ENCODE results near the gene STK32B. TPM values are rescaled to one million over a fixed set of nuclear protein-coding genes. Genes with fewer than 3 reads are reported as not detected.

The STK32B gene
- total and polyA plus RNA-seq, 2 donors (not counting 3 experiments of a cell fraction or from before 2014, with no cell fraction given): 5.6 to 7.8 TPM

DNA sequence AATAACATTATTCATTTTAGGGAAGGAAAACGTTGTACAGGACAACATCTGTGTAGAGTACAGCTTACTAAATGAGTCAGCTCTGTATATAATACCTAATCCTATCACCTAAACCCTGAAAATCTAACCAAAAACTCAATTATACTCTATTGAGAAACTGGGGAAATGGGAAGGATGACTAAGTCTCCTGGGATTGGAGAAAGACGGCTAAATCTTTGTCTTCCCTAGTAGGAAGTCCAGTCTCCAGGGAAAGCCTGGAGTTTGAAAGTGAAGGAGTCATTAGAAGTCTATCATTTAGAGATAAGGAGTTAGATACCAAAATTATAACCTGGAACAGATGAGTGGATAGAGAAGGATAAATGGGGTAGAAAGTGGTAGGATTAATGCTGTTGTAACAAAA, 286.5 kb downstream of the STK32B start:
- CTCF ChIA-PET: no interaction called here

DNA sequence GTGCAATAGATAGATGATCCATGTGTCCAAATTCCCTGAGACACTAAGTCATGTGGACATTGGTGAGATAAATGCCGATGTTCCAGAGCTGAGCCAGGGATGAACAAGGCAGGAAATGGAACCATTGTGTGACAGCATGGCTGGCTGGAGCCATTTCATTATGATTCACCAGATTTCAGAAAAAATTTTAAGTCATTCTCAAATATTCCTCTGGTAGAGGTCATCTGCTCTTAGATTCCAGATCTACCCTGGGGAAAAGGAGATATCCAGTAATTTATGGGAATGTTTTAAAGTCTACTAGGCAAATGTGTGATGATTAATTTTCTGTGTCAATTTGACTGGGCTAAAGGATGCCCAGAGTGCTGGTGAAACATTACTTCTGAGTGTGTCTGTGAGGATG, 287.3 kb downstream of the STK32B start:
- no peak overlapping the region for H2AFZ ChIP-seq (ENCODE audit: low read depth, low read length)
- POLR2A ChIA-PET: no interaction called here
- H3K9me3 ChIP-seq (replicated peaks; ENCODE audit: control insufficient read depth, insufficient read depth, low read length): no peaks in the 10 kb centered on the region
- H3K9ac ChIP-seq (replicated peaks; ENCODE audit: extremely low read depth, insufficient read depth, low read length): no peak overlapping the region
- no peaks in the 10 kb centered on the region for H4K20me1 ChIP-seq (replicated peaks; ENCODE audit: control insufficient read depth, extremely low read depth, insufficient read depth, low read length)
- no peaks in the 10 kb centered on the region for H3K4me1 ChIP-seq (ENCODE audit: control insufficient read depth, extremely low read depth, insufficient read depth, low read length)
- DNase-seq (ENCODE audit: low read depth, low spot score): no peak
- H3K4me2 ChIP-seq (ENCODE audit: insufficient read depth, low read length): no peak overlapping the region
- no peak overlapping the region for H3K4me3 ChIP-seq (replicated peaks in 1 of 3; ENCODE audit: insufficient read depth in 1 of 3, low read depth in 1 of 3, low read length in 3 of 3)
- BruUV-seq (replicated peaks): no TSS peak
- no peak for FAIRE-seq
- H3K27me3 ChIP-seq (ENCODE audit: control insufficient read depth in 2 of 2, insufficient read depth in 2 of 2, low read length in 2 of 2): no peaks in the 10 kb centered on the region
- no peak overlapping the region for H3K27ac ChIP-seq (ENCODE audit: insufficient read depth, low read depth, low read length)
- no peaks in the 10 kb centered on the region for H3K36me3 ChIP-seq (ENCODE audit: control insufficient read depth in 2 of 2, extremely low read depth in 1 of 2, insufficient read depth in 2 of 2, low read length in 2 of 2)
- H3K9me1 ChIP-seq (replicated peaks; ENCODE audit: control insufficient read depth, extremely low read depth, insufficient read depth, low read length): no peaks in the 10 kb centered on the region
- TF ChIP-seq JUN (IDR thresholded peaks at IDR 0.05; ENCODE audit: borderline replicate concordance, insufficient read depth, insufficient read length, low read depth) (no peak), MYC (IDR thresholded peaks at IDR 0.05; ENCODE audit: low read depth, low read length) (no peak), FOS (IDR thresholded peaks at IDR 0.05; ENCODE audit: borderline replicate concordance, insufficient read depth, low read length) (no peak), GATA2 (IDR thresholded peaks at IDR 0.05; ENCODE audit: insufficient read depth, insufficient read length, low read depth, low read length) (no peak), EZH2 (IDR thresholded peaks at IDR 0.05; ENCODE audit: borderline replicate concordance, low read depth, low read length, severe bottlenecking) (no peak), POLR2A (IDR thresholded peaks at IDR 0.05; ENCODE audit: low read depth, low read length) (no peak), POLR2AphosphoS5 (IDR thresholded peaks at IDR 0.05; ENCODE audit: insufficient read depth, low read depth, low read length) (no peak)
- TF ChIP-seq, protein P1, sequence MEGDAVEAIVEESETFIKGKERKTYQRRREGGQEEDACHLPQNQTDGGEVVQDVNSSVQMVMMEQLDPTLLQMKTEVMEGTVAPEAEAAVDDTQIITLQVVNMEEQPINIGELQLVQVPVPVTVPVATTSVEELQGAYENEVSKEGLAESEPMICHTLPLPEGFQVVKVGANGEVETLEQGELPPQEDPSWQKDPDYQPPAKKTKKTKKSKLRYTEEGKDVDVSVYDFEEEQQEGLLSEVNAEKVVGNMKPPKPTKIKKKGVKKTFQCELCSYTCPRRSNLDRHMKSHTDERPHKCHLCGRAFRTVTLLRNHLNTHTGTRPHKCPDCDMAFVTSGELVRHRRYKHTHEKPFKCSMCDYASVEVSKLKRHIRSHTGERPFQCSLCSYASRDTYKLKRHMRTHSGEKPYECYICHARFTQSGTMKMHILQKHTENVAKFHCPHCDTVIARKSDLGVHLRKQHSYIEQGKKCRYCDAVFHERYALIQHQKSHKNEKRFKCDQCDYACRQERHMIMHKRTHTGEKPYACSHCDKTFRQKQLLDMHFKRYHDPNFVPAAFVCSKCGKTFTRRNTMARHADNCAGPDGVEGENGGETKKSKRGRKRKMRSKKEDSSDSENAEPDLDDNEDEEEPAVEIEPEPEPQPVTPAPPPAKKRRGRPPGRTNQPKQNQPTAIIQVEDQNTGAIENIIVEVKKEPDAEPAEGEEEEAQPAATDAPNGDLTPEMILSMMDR (IDR thresholded peaks at IDR 0.05; ENCODE audit: extremely low read depth in 1 of 2, insufficient read depth in 1 of 2, low read depth in 1 of 2, low read length in 2 of 2): no peak
- TF ChIP-seq, protein P2, sequence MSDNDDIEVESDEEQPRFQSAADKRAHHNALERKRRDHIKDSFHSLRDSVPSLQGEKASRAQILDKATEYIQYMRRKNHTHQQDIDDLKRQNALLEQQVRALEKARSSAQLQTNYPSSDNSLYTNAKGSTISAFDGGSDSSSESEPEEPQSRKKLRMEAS (IDR thresholded peaks at IDR 0.05; ENCODE audit: insufficient read depth, insufficient read length): no peak
- CTCF ChIA-PET: no interaction called here
- H3K79me2 ChIP-seq (ENCODE audit: control insufficient read depth, insufficient read depth, low read length): no peaks in the 10 kb centered on the region
- dilution Hi-C loops (cut with MboI; ENCODE audit: extremely low pct_ligation_motif_present, low sequenced_read_pairs): no loop called here
- intact Hi-C loops (cut with micrococcal nuclease): no loop called here

More for the DNA sequence above, 286.5 kb downstream of the STK32B start:
- no peaks in the 10 kb centered on the region for H3K9me1 ChIP-seq (replicated peaks; ENCODE audit: control insufficient read depth, extremely low read depth, insufficient read depth, low read length)
- H3K36me3 ChIP-seq (ENCODE audit: control insufficient read depth in 2 of 2, extremely low read depth in 1 of 2, insufficient read depth in 2 of 2, low read length in 2 of 2): no peaks in the 10 kb centered on the region
- H2AFZ ChIP-seq (ENCODE audit: low read depth, low read length): no peak overlapping the region
- TF ChIP-seq FOS (IDR thresholded peaks at IDR 0.05; ENCODE audit: borderline replicate concordance, insufficient read depth, low read length): peak; percentile 21
- no peak for TF ChIP-seq MYC (IDR thresholded peaks at IDR 0.05; ENCODE audit: low read depth, low read length)
- no peak overlapping the region for H3K9ac ChIP-seq (replicated peaks; ENCODE audit: extremely low read depth, insufficient read depth, low read length)
- no peak overlapping the region for H3K27ac ChIP-seq (ENCODE audit: insufficient read depth, low read depth, low read length)
- no peaks in the 10 kb centered on the region for H3K79me2 ChIP-seq (ENCODE audit: control insufficient read depth, insufficient read depth, low read length)
- no peaks in the 10 kb centered on the region for H4K20me1 ChIP-seq (replicated peaks; ENCODE audit: control insufficient read depth, extremely low read depth, insufficient read depth, low read length)
- POLR2A ChIA-PET: no interaction called here
- H3K27me3 ChIP-seq (ENCODE audit: control insufficient read depth in 2 of 2, insufficient read depth in 2 of 2, low read length in 2 of 2): no peaks in the 10 kb centered on the region
- no peak overlapping the region for H3K4me2 ChIP-seq (ENCODE audit: insufficient read depth, low read length)
- no TSS peak for BruUV-seq (replicated peaks)
- H3K4me1 ChIP-seq (ENCODE audit: control insufficient read depth, extremely low read depth, insufficient read depth, low read length): no peaks in the 10 kb centered on the region
- intact Hi-C loops (cut with micrococcal nuclease): no loop called here
- no peak for DNase-seq (ENCODE audit: low read depth, low spot score)
- no peak overlapping the region for H3K4me3 ChIP-seq (replicated peaks in 1 of 3; ENCODE audit: insufficient read depth in 1 of 3, low read depth in 1 of 3, low read length in 3 of 3)
- FAIRE-seq: no peak
- dilution Hi-C loops (cut with MboI; ENCODE audit: extremely low pct_ligation_motif_present, low sequenced_read_pairs): no loop called here
- H3K9me3 ChIP-seq (replicated peaks; ENCODE audit: control insufficient read depth, insufficient read depth, low read length): no peaks in the 10 kb centered on the region

Data from endothelial cell of umbilical vein (primary cell).